ENCODE measurements around the gene GALNT2. TPM values are rescaled to one million over a fixed set of nuclear protein-coding genes. Genes with fewer than 3 reads are reported as not detected.

Gene GALNT2
- polyA plus RNA-seq, 1 of the 3 experiments (the other 2 are of a cell fraction): 118 TPM

- DNase-seq: no peak
- 65% methylated on average over 17 of the region's 23 CpGs for WGBS (ENCODE audit: low lambda C conversion rate)
- Histone ChIP-seq H3K79me2 (ENCODE audit: insufficient read depth) (no peaks in the 10 kb centered on the region), H3K9me2 (no peaks in the 10 kb centered on the region), H3K27me3 (ENCODE audit: insufficient read depth) (no peaks in the 10 kb centered on the region), H3K4me1 (ENCODE audit: control insufficient read depth in 1 of 2, insufficient read depth in 2 of 2, low read depth in 1 of 2, low read length in 1 of 2) (peaks cover 0 to 9% of the 10 kb centered on the region in 2 experiments; a peak in 1 of 4 replicates), H2AFZ (ENCODE audit: low read depth) (no peak overlapping the region), H3K27ac (ENCODE audit: low read depth in 2 of 2, low read length in 1 of 2) (no peak overlapping the region), H3K4me3 (ENCODE audit: low read depth in 2 of 2, low read length in 1 of 2) (no peak overlapping the region), H4K20me1 (ENCODE audit: insufficient read depth) (no peaks in the 10 kb centered on the region), H3K9me3 (no peaks in the 10 kb centered on the region), H3K36me3 (replicated peaks in 1 of 2; ENCODE audit: control insufficient read depth in 1 of 2, insufficient read depth in 2 of 2, low read length in 1 of 2) (no peaks in the 10 kb centered on the region), H3K4me2 (no peak overlapping the region), H3K9ac (no peak overlapping the region), H3F3A (replicated peaks; ENCODE audit: insufficient read depth) (no peaks in the 10 kb centered on the region)
- no peak for TF ChIP-seq FOSL2 (IDR thresholded peaks at IDR 0.05; ENCODE audit: borderline replicate concordance, low read depth)
- TF ChIP-seq CHD2 (IDR thresholded peaks at IDR 0.05; ENCODE audit: low read length, partially characterized antibody): no peak
- no peak for TF ChIP-seq RFX5 (IDR thresholded peaks at IDR 0.05; ENCODE audit: low read length)
- no peak for TF ChIP-seq NFIC (IDR thresholded peaks at IDR 0.05; ENCODE audit: borderline replicate concordance)
- no peak for TF ChIP-seq YY1 (IDR thresholded peaks at IDR 0.05; ENCODE audit: low read depth)
- TF ChIP-seq REST (IDR thresholded peaks at IDR 0.05; ENCODE audit: low read depth, low read length): no peak
- no peak for TF ChIP-seq EP300 (IDR thresholded peaks at IDR 0.05; ENCODE audit: borderline replicate concordance in 1 of 2, low read depth in 1 of 2, low read length in 1 of 2)
- TF ChIP-seq EZH2phosphoT487 (IDR thresholded peaks at IDR 0.05; ENCODE audit: borderline replicate concordance, low read depth): no peak
- no peak for TF ChIP-seq GATA2 (CRISPR knock-in tag; IDR thresholded peaks at IDR 0.05)
- no peak for TF ChIP-seq USF1 (IDR thresholded peaks at IDR 0.05; ENCODE audit: borderline replicate concordance, low read depth)
- TF ChIP-seq RXRA (IDR thresholded peaks at IDR 0.05; ENCODE audit: borderline replicate concordance, low read depth): no peak
- no peak for TF ChIP-seq FOXM1 (IDR thresholded peaks at IDR 0.05; ENCODE audit: low read depth)
- TF ChIP-seq POLR2AphosphoS5 (IDR thresholded peaks at IDR 0.05; ENCODE audit: low read depth, low read length): no peak
- no peak for TF ChIP-seq FOXJ3 (CRISPR knock-in tag; IDR thresholded peaks at IDR 0.05)
- ChIA-PET POLR2A (no interaction called here), CTCF (no interaction called here)
Measured at GRCh38 chr1:230316864-230317745, 250.1 kb downstream of the GALNT2 start.
